ENCODE data around the gene RGS7.
"Not testable (repeated sequence)": the region's sequence is repeated elsewhere in the genome, so short reads cannot be mapped to it uniquely, and the experiment has no call there.

The RGS7 gene

DNA sequence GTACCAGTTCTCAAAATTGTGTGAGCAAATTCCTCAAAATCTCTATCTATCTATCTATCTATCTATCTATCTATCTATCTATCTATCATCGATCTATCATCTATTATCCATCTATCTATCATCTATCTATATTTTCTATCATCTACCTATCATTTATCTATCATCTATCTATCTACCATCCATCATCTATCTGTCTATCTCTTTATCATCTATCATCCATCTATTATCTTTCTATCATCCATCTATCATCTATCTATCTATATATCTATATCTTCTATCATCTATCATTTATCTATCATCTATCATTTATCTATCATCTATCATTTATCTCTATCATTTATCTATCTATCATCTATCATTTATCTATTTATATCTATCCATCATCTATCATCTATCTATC lies 380.3 kb downstream of the RGS7 start:
- no peak for DNase-seq (ENCODE audit: low spot score)

GRCh38 chr1:240973875-240974274 lies 383.1 kb downstream of the RGS7 start:
- DNase-seq (ENCODE audit: low spot score) = no peak

DNA sequence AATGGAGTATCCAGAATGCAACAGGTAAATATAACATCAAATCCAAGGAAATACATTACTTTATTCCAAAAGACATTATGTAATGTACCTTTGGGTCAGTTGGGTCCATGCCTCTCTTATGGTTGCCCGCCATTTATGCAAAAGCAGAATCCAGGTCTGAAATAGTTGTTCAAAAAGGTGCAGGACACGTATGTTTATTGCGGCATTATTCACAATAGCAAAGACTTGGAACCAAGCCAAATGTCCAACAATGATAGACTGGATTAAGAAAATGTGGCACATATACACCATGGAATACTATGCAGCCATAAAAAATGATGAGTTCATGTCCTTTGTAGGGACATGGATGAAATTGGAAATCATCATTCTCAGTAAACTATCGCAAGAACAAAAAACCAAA lies 384.9 kb downstream of the RGS7 start:
- not testable (repeated sequence) for DNase-seq (ENCODE audit: low spot score)

- no peak for DNase-seq (ENCODE audit: low spot score)
Observed at GRCh38 chr1:240970253-240970652, 386.8 kb downstream of the RGS7 start.

DNA sequence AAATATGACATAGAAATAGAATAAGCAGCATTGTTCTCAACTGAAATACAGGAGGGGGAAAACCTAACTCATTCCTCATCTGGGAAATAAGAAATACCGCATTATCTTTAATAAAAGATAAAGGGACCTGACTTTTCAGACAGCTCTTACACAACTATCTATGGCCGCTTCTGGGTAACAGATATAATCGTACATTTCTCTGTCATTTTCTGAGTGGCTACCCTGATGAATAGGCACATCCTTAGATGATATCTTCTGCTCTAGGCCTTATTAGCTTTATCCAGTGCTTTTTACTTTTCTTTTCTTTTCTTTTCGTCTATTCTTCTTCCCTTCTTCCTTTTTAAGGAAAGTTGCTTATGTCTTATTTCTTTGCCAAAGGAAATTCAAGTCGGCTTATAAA lies 388.1 kb downstream of the RGS7 start:
- DNase-seq (ENCODE audit: low spot score) = no peak

- DNase-seq (ENCODE audit: low spot score) = peak; percentile 35
Observed at GRCh38 chr1:240967070-240967724, 389.8 kb downstream of the RGS7 start.

- no peak for DNase-seq (ENCODE audit: low spot score)
Observed at GRCh38 chr1:240965581-240966091, 391.4 kb downstream of the RGS7 start.

DNA sequence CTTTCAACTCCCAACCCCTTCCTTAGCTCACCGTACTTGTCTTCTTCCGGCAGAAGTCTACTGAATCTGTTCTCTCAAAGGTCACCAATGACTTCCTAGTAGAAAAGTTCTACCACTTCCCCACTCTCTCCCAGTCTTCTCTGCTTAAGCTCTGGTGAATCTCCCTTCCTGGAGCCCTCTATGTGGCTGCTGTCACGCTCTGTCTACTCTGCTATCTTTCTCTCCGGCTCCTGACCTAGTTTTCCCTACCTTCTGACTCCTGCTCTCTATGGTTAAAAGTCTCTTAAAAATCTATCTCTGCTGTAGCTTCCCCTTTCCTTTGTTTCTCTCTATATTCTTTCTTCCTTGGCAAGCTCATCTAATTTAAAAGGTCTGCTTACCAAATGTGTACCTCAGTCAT lies 394.9 kb downstream of the RGS7 start:
- DNase-seq (ENCODE audit: low spot score) = no peak

GRCh38 chr1:240956424-240956823 lies 400.6 kb downstream of the RGS7 start:
- no peak for DNase-seq (ENCODE audit: low spot score)

DNA sequence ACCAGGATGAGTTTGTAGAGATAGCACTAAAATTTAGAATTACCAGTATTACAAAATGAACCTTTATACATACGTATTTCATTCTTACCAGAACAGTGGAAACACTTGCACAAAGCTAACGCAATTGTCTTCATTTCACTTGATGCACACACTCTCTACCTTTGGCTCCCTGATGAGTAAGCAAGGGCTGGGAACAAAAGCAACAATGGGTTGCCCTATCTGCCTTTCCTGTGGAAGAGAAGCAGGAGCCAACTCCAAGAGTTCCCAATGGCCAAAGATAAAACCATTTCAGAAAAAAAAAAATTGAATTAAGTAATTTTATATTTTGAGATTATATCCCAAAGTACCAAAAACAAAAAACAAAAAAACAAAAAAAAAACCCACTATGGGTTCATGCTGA lies 401.0 kb downstream of the RGS7 start:
- DNase-seq (ENCODE audit: low spot score) = no peak

- no peak for DNase-seq (ENCODE audit: low spot score)
Observed at GRCh38 chr1:240947438-240948224, 409.4 kb downstream of the RGS7 start.

DNA sequence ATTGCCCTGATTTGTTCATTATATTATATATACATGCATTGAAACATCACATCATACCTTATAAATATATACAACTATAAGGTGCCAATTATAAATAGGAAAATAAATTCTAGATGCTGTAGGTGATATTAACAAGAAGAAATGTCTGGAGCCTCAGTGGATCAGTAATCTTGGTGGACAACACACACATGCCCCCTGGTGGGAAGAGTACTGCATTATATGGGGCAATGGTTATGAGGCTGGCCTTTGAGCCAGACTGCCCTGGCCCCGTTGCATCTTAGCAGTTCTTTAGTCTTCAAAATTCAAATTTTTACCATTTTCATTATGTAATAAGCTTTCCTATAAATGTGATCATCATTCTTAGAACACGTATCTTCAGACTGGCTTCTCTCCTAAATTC lies 410.1 kb downstream of the RGS7 start:
- DNase-seq (ENCODE audit: low spot score) = peak; percentile 83

- no peak for DNase-seq (ENCODE audit: low spot score)
Observed at GRCh38 chr1:240942901-240943300, 414.1 kb downstream of the RGS7 start.

- no peak for DNase-seq (ENCODE audit: low spot score)
Observed at GRCh38 chr1:240941701-240942370, 415.2 kb downstream of the RGS7 start.

DNA sequence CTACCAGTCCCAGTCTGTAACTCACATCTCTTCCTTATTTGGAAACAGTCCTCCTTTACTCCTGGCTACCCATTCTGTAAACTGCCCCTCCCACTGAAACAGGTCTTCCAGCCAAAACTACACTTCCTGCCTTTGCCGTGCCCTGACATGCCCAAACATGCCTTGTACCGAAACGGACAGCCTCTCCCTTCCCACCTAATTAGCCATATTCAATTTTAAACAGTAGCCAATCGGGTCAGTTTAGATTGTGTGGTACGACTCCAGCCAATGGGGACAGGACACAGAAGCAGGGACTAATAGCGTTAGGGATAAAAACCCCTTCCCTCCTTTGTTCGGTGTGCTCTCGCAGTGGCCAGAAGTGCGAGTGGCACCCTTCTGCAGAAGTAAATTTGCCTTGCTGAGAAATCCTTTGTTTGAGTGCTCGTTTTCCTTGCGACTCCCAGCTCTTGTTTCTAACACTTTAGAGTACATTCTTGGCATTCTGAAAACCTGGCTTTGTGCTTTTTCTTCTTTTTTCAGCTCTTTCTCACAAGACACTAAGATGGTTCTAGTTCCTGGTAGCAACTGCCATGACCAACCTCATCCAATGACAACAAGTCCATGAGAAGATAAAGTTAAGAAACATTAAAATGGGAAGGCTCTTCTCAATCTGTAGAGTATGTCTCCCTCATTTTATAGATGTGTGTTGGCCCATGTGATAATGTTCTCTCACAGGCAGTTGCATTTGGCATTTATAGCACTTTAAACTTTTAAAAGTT lies 419.9 kb downstream of the RGS7 start:
- no peak for DNase-seq (ENCODE audit: low spot score)

GRCh38 chr1:240935920-240936319 lies 421.1 kb downstream of the RGS7 start:
- DNase-seq (ENCODE audit: low spot score) = no peak

GRCh38 chr1:240931031-240931430 lies 426.0 kb downstream of the RGS7 start:
- DNase-seq (ENCODE audit: low spot score) = no peak

GRCh38 chr1:240928265-240928664 lies 428.7 kb downstream of the RGS7 start:
- no peak for DNase-seq (ENCODE audit: low spot score)

DNA sequence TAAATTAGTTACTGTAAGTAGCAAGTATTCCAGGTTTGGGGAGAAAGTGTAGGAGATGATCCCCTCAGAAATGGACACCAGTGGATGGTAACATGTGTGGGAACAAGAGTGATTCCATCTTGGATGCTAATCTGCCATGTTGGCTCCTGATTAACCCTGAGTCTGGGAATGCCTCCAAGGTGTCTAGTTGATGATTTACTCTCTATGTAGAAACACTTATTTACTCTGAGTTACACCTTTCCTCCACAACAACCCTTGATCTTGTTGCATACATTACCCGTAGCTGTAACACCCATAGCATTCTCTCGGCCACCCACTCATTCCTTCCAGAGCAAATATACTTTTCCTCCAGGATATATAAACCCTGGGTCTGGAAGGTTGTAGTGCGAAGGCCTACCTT lies 429.2 kb downstream of the RGS7 start:
- no peak for DNase-seq (ENCODE audit: low spot score)

DNA sequence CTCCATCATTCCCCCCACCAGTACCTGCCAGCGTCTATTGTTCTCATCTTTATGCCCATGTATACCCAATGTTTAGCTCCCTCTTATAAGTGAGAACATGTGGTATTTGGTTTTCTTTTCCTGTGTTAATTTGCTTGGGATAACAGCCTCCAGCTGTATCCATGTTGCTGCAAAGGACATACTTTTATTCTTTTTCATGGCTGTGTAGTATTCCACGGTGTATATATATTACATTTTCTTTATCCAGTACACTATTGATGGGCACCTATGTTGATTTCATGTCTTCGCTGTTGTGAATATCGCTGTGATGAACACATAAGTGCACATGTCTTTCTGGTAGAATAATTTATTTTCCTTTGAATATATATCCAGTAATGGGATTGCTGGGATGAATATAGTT lies 431.7 kb downstream of the RGS7 start:
- no peak for DNase-seq (ENCODE audit: low spot score)

GRCh38 chr1:240917976-240918375 lies 439.0 kb downstream of the RGS7 start:
- no peak for DNase-seq (ENCODE audit: low spot score)

DNA sequence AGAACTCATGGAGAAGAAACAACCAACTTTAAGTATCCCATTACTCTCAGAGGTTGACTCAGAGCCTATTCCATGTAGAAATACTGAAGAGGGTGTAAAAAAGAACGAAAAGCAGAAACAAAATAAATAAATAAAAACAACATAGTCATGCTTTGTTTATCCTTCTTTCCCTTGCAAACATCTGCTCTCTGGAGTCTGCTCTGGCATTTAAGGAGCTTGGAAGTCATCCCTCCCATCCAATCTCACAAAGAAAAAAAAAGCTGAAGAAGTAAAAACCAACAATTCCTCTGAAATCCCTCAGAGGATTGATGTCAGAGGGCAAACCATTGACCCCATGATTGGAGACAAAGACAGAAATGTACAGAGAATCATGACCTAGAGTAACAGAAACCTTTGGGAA lies 442.5 kb downstream of the RGS7 start:
- no peak for DNase-seq (ENCODE audit: low spot score)
